OCI-LY1 (cell line): ENCODE measurements around the gene SMC1A.

Source experiments
- H2AFZ ChIP-seq: fragments of 200-600 bp; sonication (generic), shearing (Covaris generic); 2 replicates; pipeline ENCODE4 v1.6.0; 2014; ENCODE audit warnings: antibody characterized with exemption, mild to moderate bottlenecking, low read length
- H3F3A ChIP-seq: fragments of 200-600 bp; sonication (generic), shearing (Covaris generic); 2 replicates; pipeline ENCODE4 v1.6.0; 2014; ENCODE audit warnings: mild to moderate bottlenecking, antibody characterized with exemption, low read length, moderate library complexity; ENCODE audit not compliant: insufficient read depth
- H3K27ac ChIP-seq: fragments of 200-600 bp; sonication (generic); 2 replicates; pipeline ENCODE4 v1.5.1; 2014; ENCODE audit warnings: low read length, mixed run types, mild to moderate bottlenecking, low read depth; ENCODE audit not compliant: poor library complexity, severe bottlenecking
- H3K27me3 ChIP-seq: fragments of 200-600 bp; sonication (generic); 2 replicates; pipeline ENCODE4 v1.6.0; 2014; ENCODE audit warnings: antibody characterized with exemption, mild to moderate bottlenecking, low read length, moderate library complexity; ENCODE audit not compliant: insufficient read depth
- H3K36me3 ChIP-seq: fragments of 200-600 bp; sonication (generic); 2 replicates; pipeline ENCODE4 v1.6.1; 2014; ENCODE audit warnings: mild to moderate bottlenecking, antibody characterized with exemption, low read length, moderate library complexity, mixed read lengths; ENCODE audit not compliant: insufficient read depth
- H3K4me1 ChIP-seq: fragments of 200-600 bp; sonication (generic); 2 replicates; pipeline ENCODE4 v1.5.1; 2014; ENCODE audit warnings: mild to moderate bottlenecking, low read length, moderate library complexity; ENCODE audit not compliant: insufficient read depth, severe bottlenecking
- H3K4me2 ChIP-seq: fragments of 200-600 bp; sonication (generic), shearing (Covaris generic); 2 replicates; pipeline ENCODE4 v1.6.1; 2014; ENCODE audit warnings: low read length
- H3K4me3 ChIP-seq: fragments of 200-600 bp; sonication (generic); 2 replicates; pipeline ENCODE4 v1.5.1; 2014; ENCODE audit warnings: low read length, low read depth, mild to moderate bottlenecking, mixed read lengths; ENCODE audit not compliant: poor library complexity, severe bottlenecking
- H3K79me2 ChIP-seq: fragments of 200-600 bp; shearing (Covaris generic); 2 replicates; pipeline ENCODE4 v1.6.1; 2016; ENCODE audit warnings: mixed run types, low read length, mixed read lengths; ENCODE audit not compliant: insufficient read depth
- H3K9ac ChIP-seq: fragments of 200-600 bp; sonication (generic), shearing (Covaris generic); 2 replicates; pipeline ENCODE4 v1.6.1; 2014; ENCODE audit warnings: mild to moderate bottlenecking, low read length, mixed read lengths
- H3K9me2 ChIP-seq: fragments of 200-600 bp; sonication (generic), shearing (Covaris generic); 2 replicates; pipeline ENCODE4 v1.6.1; 2014; ENCODE audit warnings: low read depth, mild to moderate bottlenecking, low read length, mixed read lengths
- H3K9me3 ChIP-seq: fragments of 200-600 bp; shearing (Covaris generic); 2 replicates; pipeline ENCODE4 v1.6.1; 2014; ENCODE audit warnings: low read length, mixed read lengths
- H4K20me1 ChIP-seq: fragments of 200-600 bp; sonication (generic), shearing (Covaris generic); 2 replicates; pipeline ENCODE4 v1.6.0; 2016; ENCODE audit warnings: mild to moderate bottlenecking, low read length; ENCODE audit not compliant: insufficient read depth
- EZH2 ChIP-seq: fragments of 200-600 bp; sonication (generic), shearing (Covaris generic); IDR thresholded peaks from 2 replicates; pipeline ENCODE4 v1.8.0; 2017; ENCODE audit warnings: borderline replicate concordance, mixed run types, mild to moderate bottlenecking, antibody characterized with exemption, low read length, moderate library complexity, mixed read lengths
- TF ChIP-seq, protein P1 (sequence below): fragments of 200-600 bp; sonication (generic), shearing (Covaris generic); IDR thresholded peaks from 2 replicates; pipeline ENCODE4 v1.5.1; 2017; ENCODE audit warnings: mild to moderate bottlenecking, antibody characterized with exemption, low read length, moderate library complexity, mixed read lengths

Gene SMC1A

DNA sequence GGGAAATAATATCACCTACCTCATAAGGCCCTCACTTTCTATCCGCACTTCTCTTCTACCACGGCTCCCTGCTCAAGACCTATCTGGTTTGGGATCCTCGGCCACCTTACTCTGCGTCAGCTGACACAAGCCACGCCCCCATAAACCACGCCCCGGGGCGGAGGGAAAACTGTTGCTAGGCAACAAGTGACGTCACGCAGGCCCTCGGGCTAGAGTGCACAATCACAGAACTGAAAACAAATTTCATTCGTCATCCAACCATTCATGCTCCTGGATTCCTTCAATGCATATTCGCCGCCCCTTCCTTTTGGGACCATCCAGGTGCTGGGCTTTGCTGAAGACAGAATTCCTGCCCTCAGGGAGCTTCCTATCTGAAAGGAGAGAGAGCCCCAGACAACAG is 66.3 kb downstream of the SMC1A start:
- no peaks in the 10 kb centered on the region for H3F3A ChIP-seq
- no peak overlapping the region for H2AFZ ChIP-seq
- no peaks in the 10 kb centered on the region for H3K9me2 ChIP-seq
- H3K27ac ChIP-seq, result no peak overlapping the region
- H3K79me2 ChIP-seq, result no peaks in the 10 kb centered on the region
- no peak overlapping the region for H3K4me3 ChIP-seq
- H4K20me1 ChIP-seq, result no peaks in the 10 kb centered on the region
- no peaks in the 10 kb centered on the region for H3K36me3 ChIP-seq
- H3K9me3 ChIP-seq, result no peaks in the 10 kb centered on the region
- H3K4me2 ChIP-seq, result no peak overlapping the region
- TF ChIP-seq, protein P1, sequence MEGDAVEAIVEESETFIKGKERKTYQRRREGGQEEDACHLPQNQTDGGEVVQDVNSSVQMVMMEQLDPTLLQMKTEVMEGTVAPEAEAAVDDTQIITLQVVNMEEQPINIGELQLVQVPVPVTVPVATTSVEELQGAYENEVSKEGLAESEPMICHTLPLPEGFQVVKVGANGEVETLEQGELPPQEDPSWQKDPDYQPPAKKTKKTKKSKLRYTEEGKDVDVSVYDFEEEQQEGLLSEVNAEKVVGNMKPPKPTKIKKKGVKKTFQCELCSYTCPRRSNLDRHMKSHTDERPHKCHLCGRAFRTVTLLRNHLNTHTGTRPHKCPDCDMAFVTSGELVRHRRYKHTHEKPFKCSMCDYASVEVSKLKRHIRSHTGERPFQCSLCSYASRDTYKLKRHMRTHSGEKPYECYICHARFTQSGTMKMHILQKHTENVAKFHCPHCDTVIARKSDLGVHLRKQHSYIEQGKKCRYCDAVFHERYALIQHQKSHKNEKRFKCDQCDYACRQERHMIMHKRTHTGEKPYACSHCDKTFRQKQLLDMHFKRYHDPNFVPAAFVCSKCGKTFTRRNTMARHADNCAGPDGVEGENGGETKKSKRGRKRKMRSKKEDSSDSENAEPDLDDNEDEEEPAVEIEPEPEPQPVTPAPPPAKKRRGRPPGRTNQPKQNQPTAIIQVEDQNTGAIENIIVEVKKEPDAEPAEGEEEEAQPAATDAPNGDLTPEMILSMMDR, result no peak
- TF ChIP-seq EZH2, result no peak
- no peak overlapping the region for H3K9ac ChIP-seq
- no peaks in the 10 kb centered on the region for H3K4me1 ChIP-seq
- H3K27me3 ChIP-seq, result no peaks in the 10 kb centered on the region

DNA sequence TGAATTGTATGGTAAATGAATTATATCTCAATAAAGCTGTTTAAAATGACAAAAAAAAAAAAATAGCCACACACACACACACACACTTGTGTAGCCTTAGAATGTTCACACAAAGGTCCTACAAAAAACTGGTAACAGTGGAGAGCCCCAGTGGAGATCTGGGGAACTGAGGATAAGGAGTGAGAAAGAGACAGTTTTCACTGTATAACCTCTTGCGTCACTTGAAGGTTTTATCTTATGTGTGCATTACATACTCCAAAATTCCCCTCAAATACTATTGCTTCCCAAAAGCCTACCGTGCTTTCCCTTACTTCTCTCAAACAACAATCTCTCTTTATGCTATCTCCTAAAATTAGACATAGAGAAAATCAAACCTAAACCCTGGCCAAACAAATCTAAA is 67.8 kb downstream of the SMC1A start:
- H4K20me1 ChIP-seq, result no peaks in the 10 kb centered on the region
- TF ChIP-seq, protein P1, result no peak
- no peak for TF ChIP-seq EZH2
- no peak overlapping the region for H3K9ac ChIP-seq
- H3K27ac ChIP-seq, result no peak overlapping the region
- H3K4me1 ChIP-seq, result no peaks in the 10 kb centered on the region
- no peaks in the 10 kb centered on the region for H3K9me2 ChIP-seq
- H3K9me3 ChIP-seq, result no peaks in the 10 kb centered on the region
- H3K4me3 ChIP-seq, result no peak overlapping the region
- H3F3A ChIP-seq, result no peaks in the 10 kb centered on the region
- no peak overlapping the region for H3K4me2 ChIP-seq
- no peak overlapping the region for H2AFZ ChIP-seq
- H3K36me3 ChIP-seq, result no peaks in the 10 kb centered on the region
- H3K27me3 ChIP-seq, result no peaks in the 10 kb centered on the region
- no peaks in the 10 kb centered on the region for H3K79me2 ChIP-seq

DNA sequence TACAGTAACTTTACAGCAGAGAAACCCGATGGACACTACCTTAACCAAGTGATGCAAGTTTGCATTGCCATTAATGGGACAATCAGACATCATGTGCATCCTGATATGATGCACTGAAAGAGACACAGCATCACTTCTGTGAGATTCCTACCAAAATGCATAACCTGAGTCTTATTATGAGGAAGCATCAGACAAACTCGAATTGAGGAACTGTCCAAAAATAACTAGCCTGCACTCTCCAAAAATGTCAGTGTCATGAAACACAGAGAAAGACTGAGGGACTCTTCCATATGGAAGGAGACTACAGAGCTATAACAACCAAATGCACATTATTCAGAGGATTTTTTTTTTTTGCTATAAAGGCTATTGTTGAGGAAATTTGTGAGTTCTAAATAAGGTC is 74.5 kb downstream of the SMC1A start:
- Histone ChIP-seq H3K9me3 (no peaks in the 10 kb centered on the region), H3K4me3 (no peak overlapping the region), H3K9ac (no peak overlapping the region), H3K27me3 (no peaks in the 10 kb centered on the region), H2AFZ (no peak overlapping the region), H3K4me1 (no peaks in the 10 kb centered on the region), H4K20me1 (no peaks in the 10 kb centered on the region), H3K4me2 (no peak overlapping the region), H3K36me3 (no peaks in the 10 kb centered on the region), H3K27ac (no peak overlapping the region), H3K9me2 (no peaks in the 10 kb centered on the region), H3F3A (no peaks in the 10 kb centered on the region), H3K79me2 (no peaks in the 10 kb centered on the region)
- TF ChIP-seq, protein P1, result no peak
- no peak for TF ChIP-seq EZH2
